Stimulated activated CD4-positive, alpha-beta T cell treated with anti-CD3 and anti-CD28 coated beads, Interleukin-1b, Interleukin-23, amount 100 ng/mL, for 1 hour (primary cell): ENCODE data around the gene SLMAP.
"Not testable (repeated sequence)": the region's sequence is repeated elsewhere in the genome, so short reads cannot be mapped to it uniquely, and the experiment has no call there.

ENCODE experiments used
- DNase-seq, 2 donors: peaks; one replicate each; pipeline ENCODE4 v3.0.0-alpha.2; 2020; ENCODE audit warnings: low read depth in 2 of 2

The SLMAP gene

GRCh38 chr3:57826952-57827723, 71.0 kb downstream of the SLMAP start:
- DNase-seq = no peak

- no peak for DNase-seq
Observed at GRCh38 chr3:57827757-57828156, 71.6 kb downstream of the SLMAP start.

- no peak for DNase-seq
Observed at GRCh38 chr3:57832486-57832885, 76.4 kb downstream of the SLMAP start.

GRCh38 chr3:57832900-57833313, 76.8 kb downstream of the SLMAP start:
- DNase-seq = no peak

GRCh38 chr3:57833763-57834162, 77.7 kb downstream of the SLMAP start:
- no peak for DNase-seq

GRCh38 chr3:57837686-57838085, 81.6 kb downstream of the SLMAP start:
- no peak for DNase-seq

- no peak for DNase-seq
Observed at GRCh38 chr3:57838627-57839026, 82.5 kb downstream of the SLMAP start.

GRCh38 chr3:57840473-57840872, 84.4 kb downstream of the SLMAP start:
- DNase-seq = no peak

GRCh38 chr3:57841818-57842217, 85.7 kb downstream of the SLMAP start:
- no peak for DNase-seq

- DNase-seq = no peak
Observed at GRCh38 chr3:57848177-57848738, 92.1 kb downstream of the SLMAP start.

GRCh38 chr3:57851304-57851703, 95.2 kb downstream of the SLMAP start:
- no peak for DNase-seq

GRCh38 chr3:57852896-57853295, 96.8 kb downstream of the SLMAP start:
- DNase-seq = no peak

- no peak for DNase-seq
Observed at GRCh38 chr3:57855281-57855680, 99.2 kb downstream of the SLMAP start.

- no peak for DNase-seq
Observed at GRCh38 chr3:57855943-57856342, 99.8 kb downstream of the SLMAP start.

GRCh38 chr3:57856675-57857074, 100.6 kb downstream of the SLMAP start:
- no peak for DNase-seq

- no peak for DNase-seq
Observed at GRCh38 chr3:57862894-57863293, 106.8 kb downstream of the SLMAP start.

- DNase-seq = no peak
Observed at GRCh38 chr3:57863380-57863779, 107.3 kb downstream of the SLMAP start.

GRCh38 chr3:57864853-57865252, 108.7 kb downstream of the SLMAP start:
- DNase-seq = no peak

GRCh38 chr3:57869110-57869509, 113.0 kb downstream of the SLMAP start:
- DNase-seq = not testable (repeated sequence)

- no peak for DNase-seq
Observed at GRCh38 chr3:57872606-57873005, 116.5 kb downstream of the SLMAP start.

- no peak for DNase-seq
Observed at GRCh38 chr3:57876632-57877031, 120.5 kb downstream of the SLMAP start.

GRCh38 chr3:57877116-57877515, 121.0 kb downstream of the SLMAP start:
- no peak for DNase-seq

- DNase-seq = not testable (repeated sequence)
Observed at GRCh38 chr3:57884436-57884835, 128.3 kb downstream of the SLMAP start.

- no peak for DNase-seq
Observed at GRCh38 chr3:57889807-57890206, 133.7 kb downstream of the SLMAP start.
